T-helper 2 cell treated with Interferon-gamma antibody and Interleukin-4, amounts not matched to agents 100 ng/mL and 5 ng/mL, for 36 hours (primary cell): ENCODE measurements around the gene RHCE. TPM values are rescaled to one million over a fixed set of nuclear protein-coding genes. Genes with fewer than 3 reads are reported as not detected.

Experiments used
- total RNA-seq: library from RNA; stranded (reverse); gene quantifications from 2 replicates; pipeline ENCODE4 v1.2.3, GENCODE V29; 2022

Gene RHCE
- total RNA-seq, 1 donor from 2014 or later: not detected

Other genes starting within 250 kb of the RHCE start
- gene SYF2, start 188.3 kb downstream of the RHCE start, total RNA-seq: 39.1 and 39.7 TPM in 2 replicates
- gene RSRP1, start 173.4 kb downstream of the RHCE start, total RNA-seq: 197 and 200 TPM in 2 replicates
- gene RHD, start 148.3 kb downstream of the RHCE start, total RNA-seq: not detected in 2 replicates
- 145 and 148 TPM in 2 replicates for gene TMEM50A, start 82.5 kb downstream of the RHCE start, total RNA-seq
- 18.1 and 19.3 TPM in 2 replicates for gene MACO1, start 10.1 kb upstream of the RHCE start, total RNA-seq
- 25.1 and 27.5 TPM in 2 replicates for gene LDLRAP1, start 122.8 kb upstream of the RHCE start, total RNA-seq
- 11.4 and 12.1 TPM in 2 replicates for gene MAN1C1, start 196.0 kb upstream of the RHCE start, total RNA-seq